GM12891 (cell line): ENCODE results near the gene DCBLD2.

Experiments
- DNase-seq: peaks from one replicate; pipeline ENCODE4 v3.0.0; 2011; ENCODE audit warnings: low spot score; ENCODE audit not compliant: insufficient read length
- FAIRE-seq: peaks from 2 replicates; lab custom pipeline; 2011; peaks lifted over from hg19 to GRCh38; lab: Jason Lieb, UNC
- PAX5 ChIP-seq: IDR thresholded peaks from 2 replicates; pipeline ENCODE4 v1.6.1; 2011; ENCODE audit warnings: low read length, moderate library complexity, mild to moderate bottlenecking; ENCODE audit not compliant: insufficient read depth, severe bottlenecking
- POLR2A ChIP-seq: IDR thresholded peaks from 2 replicates; pipeline ENCODE4 v1.6.1; 2011; ENCODE audit warnings: low read depth, low read length, control low read depth
- POLR2AphosphoS5 ChIP-seq: IDR thresholded peaks from 2 replicates; pipeline ENCODE4 v1.6.1; 2011; ENCODE audit warnings: low read depth, low read length, control low read depth
- POU2F2 ChIP-seq: IDR thresholded peaks from 2 replicates; pipeline ENCODE4 v1.6.1; 2011; ENCODE audit warnings: low read depth, mild to moderate bottlenecking, control low read depth, low read length, moderate library complexity
- SPI1 ChIP-seq: IDR thresholded peaks from 2 replicates; pipeline ENCODE4 v1.6.1; 2011; ENCODE audit warnings: low read depth, low read length, control low read depth
- TAF1 ChIP-seq: IDR thresholded peaks from 2 replicates; pipeline ENCODE4 v1.6.1; 2011; ENCODE audit warnings: low read depth, low read length, control low read depth

Gene DCBLD2

DNA sequence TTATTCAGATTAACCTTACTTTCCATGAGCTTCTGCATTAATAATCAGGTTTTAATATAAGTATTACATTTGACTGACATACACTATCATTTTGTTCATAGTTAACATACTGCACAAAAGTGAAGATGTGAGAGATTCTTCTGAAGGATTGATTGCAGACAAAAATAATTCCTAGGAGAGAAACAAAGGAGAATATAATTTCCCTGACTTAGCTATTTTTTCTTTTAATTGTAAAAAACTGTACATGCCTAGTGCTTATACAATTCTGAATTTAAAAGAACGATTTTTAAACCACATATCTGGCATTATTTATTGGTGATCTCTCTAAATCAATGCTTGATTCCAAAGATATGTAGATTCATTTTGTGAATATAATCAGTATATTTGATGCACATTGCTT lies 11.0 kb upstream of the DCBLD2 start:
- FAIRE-seq (no peak), DNase-seq (no peak)
- TF ChIP-seq POU2F2 (no peak), POLR2AphosphoS5 (no peak), SPI1 (no peak)

DNA sequence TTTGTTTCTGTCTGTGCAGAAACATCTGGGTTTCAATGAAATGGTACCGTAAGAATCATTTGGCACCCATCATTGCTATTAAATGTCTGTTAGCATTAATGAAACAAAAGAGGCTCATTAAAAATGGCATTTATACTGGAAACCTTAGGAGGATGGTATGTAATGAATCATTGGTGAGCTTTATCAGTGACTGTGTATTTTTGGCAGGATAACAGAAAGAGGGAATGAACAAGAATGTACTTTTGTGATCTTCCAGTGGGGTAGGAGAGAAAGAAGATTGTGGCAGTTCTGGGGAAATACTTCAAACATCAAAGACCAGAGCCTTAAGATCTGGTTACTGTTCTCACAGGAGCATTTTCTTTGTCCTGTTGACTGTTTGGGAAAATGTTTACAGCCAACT lies 4.7 kb upstream of the DCBLD2 start:
- no peak for DNase-seq
- TF ChIP-seq POLR2A (no peak), SPI1 (no peak), PAX5 (no peak), POU2F2 (no peak), POLR2AphosphoS5 (no peak), TAF1 (no peak)
- no peak for FAIRE-seq

DNA sequence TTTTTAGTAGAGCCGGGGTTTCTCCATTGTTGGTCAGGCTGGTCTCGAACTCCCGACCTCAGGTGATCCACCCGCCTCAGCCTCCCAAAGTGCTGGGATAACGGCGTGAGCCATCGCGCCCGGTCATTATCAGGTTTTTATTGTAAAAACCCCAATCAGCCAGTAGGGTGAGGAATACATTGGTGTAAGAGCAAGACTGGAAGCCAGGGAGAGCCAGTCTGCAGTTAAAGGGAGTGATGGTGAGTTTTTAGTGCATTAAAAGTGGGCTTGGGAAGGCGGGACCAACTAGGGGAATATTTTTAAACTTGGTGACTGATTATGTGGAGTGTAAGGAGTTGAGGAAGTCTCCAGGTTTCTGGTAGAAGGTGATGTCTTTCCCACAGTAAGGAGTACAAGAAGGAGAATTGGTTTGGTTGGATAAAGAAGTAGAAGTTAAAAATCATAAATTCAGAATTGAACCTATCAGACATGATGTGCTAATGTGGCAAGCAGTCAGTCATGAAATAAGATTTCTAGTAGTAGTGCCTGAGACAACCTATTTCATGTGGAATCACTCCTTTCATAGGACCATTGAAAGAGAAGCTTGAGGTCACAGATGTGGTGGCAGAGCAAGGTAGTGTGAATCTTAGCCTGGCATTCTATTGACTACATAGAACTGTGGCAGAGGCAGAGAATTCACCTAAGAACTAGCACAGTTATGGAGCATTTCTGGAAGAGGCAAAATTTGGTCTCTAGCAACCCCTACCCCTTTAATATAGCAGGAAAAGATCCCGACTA lies 2.4 kb upstream of the DCBLD2 start:
- FAIRE-seq (no peak), DNase-seq (no peak)
- no peak for TF ChIP-seq POLR2A
- TF ChIP-seq SPI1, result no peak
- TF ChIP-seq TAF1, result no peak
- no peak for TF ChIP-seq PAX5
- no peak for TF ChIP-seq POU2F2
- no peak for TF ChIP-seq POLR2AphosphoS5

DNA sequence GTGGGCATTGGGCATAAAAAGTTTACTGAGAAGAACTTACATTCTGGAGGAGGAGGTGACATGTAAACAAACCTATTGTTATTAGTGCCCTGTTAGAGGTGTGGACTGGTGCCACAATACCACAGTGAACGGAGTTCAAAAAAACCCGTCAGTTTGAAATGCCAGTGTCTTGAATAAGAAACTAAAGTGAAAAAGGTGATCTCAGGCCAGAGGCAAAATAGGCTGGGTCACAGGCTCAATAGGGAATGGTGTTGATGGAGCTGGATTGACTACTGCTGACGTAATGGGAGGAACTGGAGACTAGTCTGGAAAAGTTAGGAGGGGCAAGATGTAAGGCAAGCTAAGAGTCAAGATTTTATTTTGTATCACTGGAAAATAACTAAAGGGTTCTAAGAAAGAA lies 1.6 kb upstream of the DCBLD2 start:
- TF ChIP-seq POU2F2 (no peak), POLR2A (no peak), POLR2AphosphoS5 (no peak), SPI1 (no peak)
- DNase-seq (no peak), FAIRE-seq (no peak)

DNA sequence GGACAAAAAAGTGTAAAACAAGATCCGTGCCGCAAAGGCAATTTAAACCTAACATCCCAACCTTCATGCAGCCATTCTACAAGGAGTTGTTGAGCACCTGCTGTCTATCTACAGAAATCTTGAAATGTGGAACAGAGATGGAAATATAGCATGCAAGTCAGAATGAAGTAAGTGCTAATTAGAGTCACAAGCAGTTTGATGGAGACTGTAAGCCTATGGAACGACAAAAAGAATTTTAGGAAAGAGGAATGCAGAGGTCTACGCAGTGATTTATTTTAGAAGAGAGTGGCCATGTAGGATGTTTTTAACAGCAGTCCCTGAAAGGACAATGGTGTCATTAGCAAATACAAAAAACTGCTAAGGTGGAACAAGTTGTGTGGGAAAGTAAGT lies 851 bp upstream of the DCBLD2 start:
- DNase-seq, result no peak
- peak; percentile 23 for FAIRE-seq
- TF ChIP-seq TAF1, result no peak
- no peak for TF ChIP-seq POU2F2
- no peak for TF ChIP-seq PAX5
- TF ChIP-seq POLR2AphosphoS5, result no peak
- no peak for TF ChIP-seq SPI1
- TF ChIP-seq POLR2A, result no peak

DNA sequence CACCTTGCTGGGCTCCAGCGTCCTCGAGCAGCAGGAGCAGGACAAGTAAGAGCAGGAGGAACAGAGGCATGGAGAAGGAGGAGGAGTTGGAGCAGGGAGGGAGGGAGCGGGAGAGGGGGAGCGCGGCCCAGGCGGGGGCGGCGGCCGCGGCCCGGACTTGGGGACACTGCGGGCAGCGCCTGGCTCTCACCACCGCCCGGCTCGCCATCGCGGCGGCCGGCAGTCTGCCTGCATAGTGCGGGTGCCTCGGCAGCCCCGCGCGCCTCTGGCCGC lies 440 bp downstream of the DCBLD2 start:
- TF ChIP-seq POLR2A (no peak), SPI1 (no peak), TAF1 (no peak), PAX5 (no peak), POLR2AphosphoS5 (no peak), POU2F2 (no peak)
- DNase-seq (peak; percentile 30), FAIRE-seq (peak; percentile 5)

DNA sequence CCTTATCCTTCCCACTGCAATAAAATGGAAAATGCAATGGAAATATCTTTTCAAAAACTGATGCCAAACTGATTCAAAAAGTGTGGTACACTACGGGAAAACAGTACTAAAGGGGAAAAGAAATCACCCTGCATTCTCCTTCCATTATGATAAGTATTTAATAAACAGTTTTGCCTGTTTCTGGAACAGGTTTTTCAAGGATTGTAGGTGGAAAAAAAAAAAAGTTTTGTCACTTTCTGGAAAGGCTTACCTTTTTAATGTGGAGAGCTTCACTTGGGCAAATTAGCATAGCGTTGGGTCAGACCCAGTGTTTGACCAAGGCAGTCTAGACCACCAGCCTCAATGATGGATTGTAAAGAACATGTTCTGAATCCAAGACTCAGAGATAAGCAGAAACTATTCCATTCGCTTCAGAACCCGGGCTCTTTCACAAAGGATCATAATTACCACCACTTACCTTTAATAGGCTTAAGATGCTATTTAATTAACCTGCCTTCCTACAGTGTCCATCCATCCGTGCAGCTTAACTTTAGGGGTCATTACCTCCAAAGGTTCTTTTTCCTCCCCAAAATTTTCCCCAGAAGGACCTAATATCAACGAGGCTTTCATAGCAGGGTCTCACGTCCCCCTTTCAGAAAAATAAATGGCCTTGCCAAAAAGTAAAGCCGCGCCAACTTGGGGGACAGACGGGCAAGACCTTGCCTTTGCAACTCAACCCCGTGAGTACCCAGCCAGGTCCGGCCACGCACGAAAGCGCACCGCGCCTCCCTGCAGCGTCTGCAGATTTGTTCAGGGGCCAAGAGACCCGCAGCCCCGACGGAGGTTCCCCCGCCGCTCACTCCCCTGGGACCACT lies 1.0 kb downstream of the DCBLD2 start:
- no peak for FAIRE-seq
- TF ChIP-seq PAX5, result no peak
- TF ChIP-seq POU2F2, result no peak
- TF ChIP-seq SPI1, result no peak
- no peak for TF ChIP-seq POLR2A
- no peak for TF ChIP-seq TAF1
- TF ChIP-seq POLR2AphosphoS5, result no peak
- peak; percentile 5 for DNase-seq

DNA sequence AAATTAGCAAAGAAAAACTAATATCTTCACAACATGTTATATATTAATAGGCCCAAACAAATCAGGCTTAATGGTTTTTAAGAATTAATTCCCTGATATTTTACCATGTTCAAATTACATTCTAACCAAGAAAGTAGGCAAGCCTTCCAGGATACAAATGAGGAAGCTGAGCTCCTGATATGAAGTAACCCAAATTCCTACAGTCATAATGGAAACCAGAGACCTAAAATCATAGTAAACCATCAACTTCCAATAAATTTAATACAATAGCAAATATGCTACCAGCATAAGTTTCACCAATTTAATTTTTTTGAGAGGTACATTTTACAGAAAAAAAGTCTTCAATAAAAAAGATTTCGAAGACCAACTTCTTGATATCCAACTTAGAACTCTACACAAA lies 3.8 kb downstream of the DCBLD2 start:
- FAIRE-seq, result no peak
- TF ChIP-seq POLR2A (no peak), POU2F2 (no peak), TAF1 (no peak), POLR2AphosphoS5 (no peak), SPI1 (no peak), PAX5 (no peak)
- no peak for DNase-seq

DNA sequence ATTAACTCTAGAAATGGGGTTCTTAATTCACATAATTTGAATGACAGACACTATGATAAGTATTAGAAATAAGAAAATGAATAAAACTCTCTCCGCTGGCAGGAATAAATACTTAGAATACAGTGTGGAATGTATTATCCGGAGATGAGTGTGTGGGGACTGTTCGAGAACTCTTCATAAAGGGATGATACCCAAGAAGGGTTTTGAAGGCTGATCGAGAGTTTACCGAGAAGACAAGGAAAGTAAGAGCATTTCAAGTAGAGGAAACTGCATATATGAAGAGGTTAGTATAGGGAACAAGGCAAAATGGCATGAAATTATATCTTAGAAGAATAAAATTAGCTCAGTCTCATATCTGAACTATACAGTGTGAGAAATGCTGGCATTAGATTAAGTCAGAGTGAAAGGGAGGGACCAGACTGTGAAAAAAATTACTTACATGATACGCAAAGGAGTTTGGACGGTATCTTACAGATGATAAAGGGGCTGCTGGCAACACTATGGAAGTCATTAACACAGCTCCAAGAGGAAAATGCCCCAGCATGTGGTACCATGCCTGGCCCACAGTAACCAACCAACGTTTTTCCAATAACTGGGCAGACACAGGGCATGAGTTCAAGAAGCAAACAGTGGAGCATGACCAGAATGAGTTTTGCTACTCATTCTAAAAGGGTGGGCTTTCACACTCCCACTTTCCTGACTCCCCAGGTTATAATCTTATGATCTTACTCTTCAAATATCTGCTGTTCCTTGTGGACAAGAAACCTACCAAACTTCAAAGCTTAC lies 6.5 kb downstream of the DCBLD2 start:
- no peak for DNase-seq
- FAIRE-seq, result no peak
- no peak for TF ChIP-seq POU2F2
- TF ChIP-seq PAX5, result no peak
- no peak for TF ChIP-seq POLR2A
- TF ChIP-seq TAF1, result no peak
- no peak for TF ChIP-seq SPI1
- TF ChIP-seq POLR2AphosphoS5, result no peak

DNA sequence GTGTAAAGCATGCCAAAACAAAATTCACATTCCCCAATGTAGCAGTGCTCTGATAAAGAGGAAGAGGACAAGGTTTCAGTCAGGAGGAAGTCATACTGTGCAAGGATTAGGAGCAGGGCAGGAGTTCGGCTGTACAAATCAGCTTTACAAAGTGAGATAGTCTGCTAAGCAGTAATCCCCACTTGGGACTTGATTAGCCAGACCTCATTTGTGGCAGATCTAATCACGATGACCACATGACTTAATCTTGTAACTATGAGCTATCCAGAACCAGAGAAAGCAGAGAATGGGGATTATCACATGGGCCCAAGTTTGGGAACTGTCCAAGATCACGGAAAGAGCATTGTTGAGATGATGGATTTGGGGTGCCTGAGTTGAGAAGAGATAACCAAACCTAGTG lies 7.8 kb downstream of the DCBLD2 start:
- FAIRE-seq (no peak), DNase-seq (no peak)
- TF ChIP-seq POU2F2, result no peak
- TF ChIP-seq SPI1, result no peak
- TF ChIP-seq TAF1, result no peak
- TF ChIP-seq PAX5, result no peak
- no peak for TF ChIP-seq POLR2A
- no peak for TF ChIP-seq POLR2AphosphoS5
